ENCODE results near the gene COG3. TPM values are rescaled to one million over a fixed set of nuclear protein-coding genes. Genes with fewer than 3 reads are reported as not detected.
A peak's percentile ranks its signal among the peaks of the same experiment; 100 is the strongest.

The COG3 gene
- total and polyA plus RNA-seq, 2 donors (not counting 1 experiment from before 2014, with no cell fraction given): 24.0 to 37.5 TPM

DNA sequence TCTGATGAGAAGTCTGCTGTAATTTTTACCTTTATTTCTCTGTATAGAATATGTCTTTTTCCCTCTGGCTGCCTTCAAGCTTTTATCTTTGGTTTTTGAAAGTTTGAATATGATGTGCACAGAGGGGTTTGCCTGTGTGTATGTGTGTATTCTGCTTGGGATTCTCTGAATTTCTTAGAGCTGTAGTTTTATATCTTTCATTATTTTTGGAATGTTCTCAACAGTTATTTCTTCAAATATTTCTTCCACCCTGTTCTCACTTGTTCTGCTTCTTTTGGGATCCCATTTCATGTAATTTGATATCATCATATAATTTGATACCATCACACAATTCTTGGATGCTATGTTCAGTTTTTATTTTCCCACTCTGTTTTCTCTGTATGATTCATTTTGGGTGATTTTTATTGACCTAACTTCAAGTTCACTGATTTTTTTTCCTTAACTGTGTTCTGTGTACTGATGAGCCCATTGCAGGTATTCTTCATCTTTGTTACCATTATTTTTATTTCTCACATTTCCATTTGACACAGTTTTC lies 7.5 kb downstream of the COG3 start:
- Histone ChIP-seq H3K4me3 (replicated peaks in 1 of 4; ENCODE audit: control extremely low read depth in 1 of 4, insufficient read depth in 1 of 4, low read depth in 3 of 4, low read length in 4 of 4) (no peak overlapping the region), H3K27me3 (ENCODE audit: control insufficient read depth, insufficient read depth, low read length) (no peaks in the 10 kb centered on the region), H4K20me1 (ENCODE audit: control insufficient read depth, extremely low read depth, insufficient read depth, low read length) (no peaks in the 10 kb centered on the region), H3K9me3 (ENCODE audit: control insufficient read depth, insufficient read depth, low read depth, low read length) (no peaks in the 10 kb centered on the region), H3K27ac (ENCODE audit: insufficient read depth, low read length) (no peak overlapping the region), H3K4me2 (ENCODE audit: extremely low read depth, insufficient read depth, low read length) (no peak overlapping the region), H3K79me2 (ENCODE audit: control insufficient read depth, insufficient read depth, low read length) (peaks cover 74% of the 10 kb centered on the region), H3K36me3 (ENCODE audit: control insufficient read depth, insufficient read depth, low read length) (no peaks in the 10 kb centered on the region), H2AFZ (ENCODE audit: low read length) (no peak overlapping the region), H3K4me1 (ENCODE audit: control insufficient read depth, extremely low read depth, insufficient read depth, low read length) (peaks cover 2% of the 10 kb centered on the region), H3K9ac (ENCODE audit: insufficient read depth, low read length) (no peak overlapping the region)
- TF ChIP-seq CTCF (conservative IDR thresholded peaks at IDR 0.05 in 1 of 2, IDR thresholded peaks at IDR 0.05 in 1 of 2; ENCODE audit: low read depth in 1 of 2, low read length in 2 of 2) (no peak), EZH2 (IDR thresholded peaks at IDR 0.05; ENCODE audit: low read length, missing control alignments) (no peak)
- DNase-seq (ENCODE audit: low read depth in 2 of 2): peak; percentile 14 to 50

DNA sequence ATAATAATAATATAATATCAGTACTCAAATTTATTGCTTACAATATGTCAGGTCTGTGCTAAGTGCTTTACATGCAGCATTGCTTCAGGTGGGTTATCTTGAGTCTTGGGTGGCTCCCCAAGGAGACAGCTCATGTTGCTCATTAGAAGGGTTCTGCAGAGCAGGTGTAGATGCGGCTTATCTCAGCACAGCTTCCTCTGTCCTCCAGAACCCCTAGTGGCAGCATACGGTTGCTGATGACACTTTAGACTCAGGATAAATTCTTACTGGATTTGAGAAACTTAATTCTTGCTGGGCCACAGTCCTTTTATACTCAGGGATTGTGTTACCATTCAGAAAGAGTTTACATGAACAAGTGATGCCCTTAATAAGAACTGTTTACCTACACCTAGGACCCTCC lies 8.9 kb downstream of the COG3 start:
- no peak overlapping the region for H2AFZ ChIP-seq (ENCODE audit: low read length)
- DNase-seq (ENCODE audit: low read depth in 2 of 2): no peak

More for the DNA sequence above, 8.9 kb downstream of the COG3 start:
- Histone ChIP-seq H3K36me3 (ENCODE audit: control insufficient read depth, insufficient read depth, low read length) (no peaks in the 10 kb centered on the region), H3K9me3 (ENCODE audit: control insufficient read depth, insufficient read depth, low read depth, low read length) (no peaks in the 10 kb centered on the region), H3K4me3 (replicated peaks in 1 of 4; ENCODE audit: control extremely low read depth in 1 of 4, insufficient read depth in 1 of 4, low read depth in 3 of 4, low read length in 4 of 4) (no peak overlapping the region), H3K4me2 (ENCODE audit: extremely low read depth, insufficient read depth, low read length) (no peak overlapping the region), H3K27ac (ENCODE audit: insufficient read depth, low read length) (no peak overlapping the region), H3K9ac (ENCODE audit: insufficient read depth, low read length) (no peak overlapping the region), H3K79me2 (ENCODE audit: control insufficient read depth, insufficient read depth, low read length) (peaks cover 62% of the 10 kb centered on the region), H3K4me1 (ENCODE audit: control insufficient read depth, extremely low read depth, insufficient read depth, low read length) (no peaks in the 10 kb centered on the region), H4K20me1 (ENCODE audit: control insufficient read depth, extremely low read depth, insufficient read depth, low read length) (no peaks in the 10 kb centered on the region), H3K27me3 (ENCODE audit: control insufficient read depth, insufficient read depth, low read length) (no peaks in the 10 kb centered on the region)
- no peak for TF ChIP-seq EZH2 (IDR thresholded peaks at IDR 0.05; ENCODE audit: low read length, missing control alignments)
- peak in 1 of 2 donors; percentile 7 for TF ChIP-seq CTCF (conservative IDR thresholded peaks at IDR 0.05 in 1 of 2, IDR thresholded peaks at IDR 0.05 in 1 of 2; ENCODE audit: low read depth in 1 of 2, low read length in 2 of 2)

Measured in fibroblast of lung (primary cell).